HEK293 (cell line): ENCODE measurements around the gene DISC1.

Source experiments
- CTCF ChIA-PET: fragments of 350-600 bp; formaldehyde crosslinking; extraction: SDS; loops from one replicate; lab custom pipeline; 2021; ENCODE audit warnings: antibody characterized with exemption; lab: Yijun Ruan, JAX
- POLR2A ChIA-PET: fragments of 300-600 bp; formaldehyde crosslinking; extraction: SDS; loops from one replicate; lab custom pipeline; 2020; ENCODE audit warnings: antibody characterized with exemption, inconsistent platforms; lab: Yijun Ruan, JAX
- H3K27ac ChIP-seq: fragments of 200-500 bp; sonication (Bioruptor generic); 2 replicates; pipeline ENCODE4 v1.5.1; 2014; ENCODE audit warnings: low read depth, low read length, control low read depth, inconsistent platforms; ENCODE audit errors: extremely low read depth
- H3K36me3 ChIP-seq, 2 experiments: fragments of 200-500 bp in 1 of 2; sonication (Bioruptor generic) in 1 of 2; 1 replicate in 1 of 2; 2 replicates in 1 of 2; pipeline ENCODE4 v1.5.1; 2014 to 2017; ENCODE audit warnings: inconsistent platforms in 2 of 2, low read length in 2 of 2; ENCODE audit not compliant: control insufficient read depth in 2 of 2, insufficient read depth in 1 of 2
- H3K4me1 ChIP-seq: fragments of 200-500 bp; sonication (Bioruptor generic); 2 replicates; pipeline ENCODE4 v1.5.1; 2014; ENCODE audit warnings: mild to moderate bottlenecking, low read length, inconsistent platforms; ENCODE audit not compliant: control insufficient read depth, insufficient read depth
- H3K4me3 ChIP-seq: 2 replicates; pipeline ENCODE4 v1.5.1; 2011; ENCODE audit warnings: low read depth, mild to moderate bottlenecking, control low read depth, low read length, moderate library complexity
- H3K9me3 ChIP-seq: fragments of 200-500 bp; sonication (Bioruptor generic); 2 replicates; pipeline ENCODE4 v1.5.1; 2014; ENCODE audit warnings: low read depth, low read length, inconsistent platforms; ENCODE audit not compliant: control insufficient read depth, insufficient read depth
- GLI4 ChIP-seq: fragments of 450-650 bp; formaldehyde crosslinking; IDR thresholded peaks from 2 replicates; pipeline ENCODE4 v1.5.1; 2016; ENCODE audit warnings: missing biosample characterization, missing genetic modification characterization
- ZFHX2 ChIP-seq: fragments of 450-650 bp; formaldehyde crosslinking; conservative IDR thresholded peaks from 2 replicates; pipeline ENCODE4 v1.5.1; 2016; ENCODE audit warnings: missing biosample characterization, missing genetic modification characterization
- ZIC2 ChIP-seq: fragments of 450-650 bp; formaldehyde crosslinking; IDR thresholded peaks from 2 replicates; pipeline ENCODE4 v1.5.1; 2016; ENCODE audit warnings: missing biosample characterization, missing genetic modification characterization
- ZNF2 ChIP-seq: fragments of 450-650 bp; formaldehyde crosslinking; IDR thresholded peaks from 2 replicates; pipeline ENCODE4 v1.5.1; 2016; ENCODE audit warnings: missing biosample characterization, missing genetic modification characterization
- ZNF211 ChIP-seq: fragments of 450-650 bp; formaldehyde crosslinking; IDR thresholded peaks from 2 replicates; pipeline ENCODE4 v1.5.1; 2016; ENCODE audit warnings: low read depth, missing biosample characterization, missing genetic modification characterization
- ZNF292 ChIP-seq: fragments of 450-650 bp; formaldehyde crosslinking; IDR thresholded peaks from 2 replicates; pipeline ENCODE4 v1.5.1; 2016; ENCODE audit warnings: low read depth, missing biosample characterization, missing genetic modification characterization, borderline replicate concordance
- ZNF311 ChIP-seq: fragments of 450-650 bp; formaldehyde crosslinking; IDR thresholded peaks from 2 replicates; pipeline ENCODE4 v1.5.1; 2017; ENCODE audit warnings: missing biosample characterization, missing genetic modification characterization, borderline replicate concordance
- ZNF473 ChIP-seq: fragments of 450-650 bp; formaldehyde crosslinking; IDR thresholded peaks from 2 replicates; pipeline ENCODE4 v1.5.1; 2017; ENCODE audit warnings: missing biosample characterization, missing genetic modification characterization
- ZNF654 ChIP-seq: fragments of 450-650 bp; formaldehyde crosslinking; IDR thresholded peaks from 2 replicates; pipeline ENCODE4 v1.5.1; 2016; ENCODE audit warnings: low read depth, missing biosample characterization, missing genetic modification characterization
- ZNF777 ChIP-seq: fragments of 450-650 bp; formaldehyde crosslinking; IDR thresholded peaks from 2 replicates; pipeline ENCODE4 v1.5.1; 2017; ENCODE audit warnings: missing biosample characterization, missing genetic modification characterization, borderline replicate concordance
- TF ChIP-seq, protein P1 (sequence below): fragments of 450-650 bp; IDR thresholded peaks from 2 replicates; pipeline ENCODE4 v1.5.1; 2018; ENCODE audit warnings: missing biosample characterization, mild to moderate bottlenecking, missing genetic modification characterization
- TF ChIP-seq, protein P2 (sequence below): fragments of 450-650 bp; formaldehyde crosslinking; IDR thresholded peaks from 2 replicates; pipeline ENCODE4 v1.5.1; 2016; ENCODE audit warnings: missing biosample characterization, missing genetic modification characterization
- TF ChIP-seq, protein P3 (sequence below): fragments of 450-650 bp; formaldehyde crosslinking; IDR thresholded peaks from 2 replicates; pipeline ENCODE4 v1.5.1; 2016; ENCODE audit warnings: missing biosample characterization, missing genetic modification characterization
- TF ChIP-seq, protein P4 (sequence below): fragments of 450-650 bp; formaldehyde crosslinking; IDR thresholded peaks from 2 replicates; pipeline ENCODE4 v1.5.1; 2016; ENCODE audit warnings: missing biosample characterization, missing genetic modification characterization, low read depth

Gene DISC1

DNA sequence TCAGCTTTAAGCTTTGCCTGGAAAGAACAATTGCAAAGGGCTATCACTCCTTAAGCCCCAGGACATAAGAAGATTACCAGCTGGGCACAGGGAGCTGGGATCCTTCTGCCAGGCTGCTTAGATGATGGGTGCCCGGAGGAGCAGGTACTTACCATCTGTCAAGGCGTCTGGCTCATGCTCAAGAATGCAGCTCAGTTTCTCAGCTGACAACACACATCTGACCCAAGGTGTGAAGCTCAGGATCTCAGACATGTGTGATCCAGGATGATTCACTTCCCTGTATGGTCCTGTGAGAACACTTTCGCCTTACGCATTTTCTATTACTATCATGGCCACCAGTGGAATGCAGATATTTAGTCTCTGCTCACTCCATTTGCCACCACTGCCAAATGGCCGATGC, 14.7 kb upstream of the DISC1 start:
- H3K4me3 ChIP-seq = no peak overlapping the region
- no peaks in the 10 kb centered on the region for H3K36me3 ChIP-seq
- POLR2A ChIA-PET = interaction anchor here (0.5 kb wide), 1 partner anchor 384 kb away, joined by 4 read pairs; no protein-coding TSS in a partner anchor
- H3K9me3 ChIP-seq = no peaks in the 10 kb centered on the region
- no peak for TF ChIP-seq ZNF311 (tag by site-specific recombination)
- TF ChIP-seq, protein P1, sequence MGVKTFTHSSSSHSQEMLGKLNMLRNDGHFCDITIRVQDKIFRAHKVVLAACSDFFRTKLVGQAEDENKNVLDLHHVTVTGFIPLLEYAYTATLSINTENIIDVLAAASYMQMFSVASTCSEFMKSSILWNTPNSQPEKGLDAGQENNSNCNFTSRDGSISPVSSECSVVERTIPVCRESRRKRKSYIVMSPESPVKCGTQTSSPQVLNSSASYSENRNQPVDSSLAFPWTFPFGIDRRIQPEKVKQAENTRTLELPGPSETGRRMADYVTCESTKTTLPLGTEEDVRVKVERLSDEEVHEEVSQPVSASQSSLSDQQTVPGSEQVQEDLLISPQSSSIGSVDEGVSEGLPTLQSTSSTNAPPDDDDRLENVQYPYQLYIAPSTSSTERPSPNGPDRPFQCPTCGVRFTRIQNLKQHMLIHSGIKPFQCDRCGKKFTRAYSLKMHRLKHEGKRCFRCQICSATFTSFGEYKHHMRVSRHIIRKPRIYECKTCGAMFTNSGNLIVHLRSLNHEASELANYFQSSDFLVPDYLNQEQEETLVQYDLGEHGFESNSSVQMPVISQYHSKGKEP = no peak
- no peak for TF ChIP-seq ZNF777 (tag by site-specific recombination)
- TF ChIP-seq ZNF211 (tag by site-specific recombination) = no peak
- no peak for TF ChIP-seq ZNF654 (tag by site-specific recombination)
- no peak for TF ChIP-seq ZIC2 (tag by site-specific recombination)
- no peak for TF ChIP-seq ZNF292 (tag by site-specific recombination)
- TF ChIP-seq GLI4 (tag by site-specific recombination) = no peak
- no peak for TF ChIP-seq ZNF473 (tag by site-specific recombination)
- CTCF ChIA-PET = interaction anchor here (0.5 to 1.1 kb wide), 3 partner anchors 8 to 502 kb away, joined by 3 read pairs; no protein-coding TSS in a partner anchor
- H3K27ac ChIP-seq = no peak overlapping the region
- no peaks in the 10 kb centered on the region for H3K4me1 ChIP-seq

DNA sequence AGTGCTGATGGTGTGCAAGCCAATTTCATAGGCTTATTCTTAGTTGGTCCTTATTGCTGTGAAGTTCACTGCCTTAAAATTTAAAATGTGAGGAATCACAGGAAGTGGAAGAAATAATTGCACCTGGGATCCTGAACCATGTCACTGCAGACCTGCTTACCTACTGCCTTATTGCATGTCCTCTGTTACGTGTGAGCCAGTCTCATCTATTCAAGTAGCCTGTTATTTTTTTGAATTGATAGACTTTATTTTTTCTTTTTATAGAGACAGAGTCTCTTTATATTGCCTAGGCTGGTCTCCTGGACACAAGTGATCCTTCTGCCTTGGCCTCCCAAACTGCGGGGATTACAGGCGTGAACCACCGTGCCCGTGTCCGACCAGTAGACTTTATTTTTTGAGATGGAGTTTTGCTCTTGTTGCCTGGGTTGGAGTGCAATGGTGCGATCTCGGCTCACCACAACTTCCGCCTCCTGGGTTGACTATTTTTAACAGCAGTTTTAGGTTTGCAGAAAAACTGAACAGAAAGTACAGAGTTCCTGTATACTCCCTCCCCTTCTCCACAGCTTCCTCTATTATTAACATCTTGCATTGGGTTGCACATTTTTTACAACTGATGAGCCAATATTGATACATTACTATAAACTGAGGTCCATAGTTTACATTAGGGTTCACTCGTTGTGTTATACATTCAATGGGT, 14.0 kb upstream of the DISC1 start:
- no peak overlapping the region for H3K27ac ChIP-seq
- 0 out of 2 replicates have a peak, but pooled peaks have one; percentile 33 for TF ChIP-seq ZNF2 (tag by site-specific recombination)
- TF ChIP-seq, protein P2, sequence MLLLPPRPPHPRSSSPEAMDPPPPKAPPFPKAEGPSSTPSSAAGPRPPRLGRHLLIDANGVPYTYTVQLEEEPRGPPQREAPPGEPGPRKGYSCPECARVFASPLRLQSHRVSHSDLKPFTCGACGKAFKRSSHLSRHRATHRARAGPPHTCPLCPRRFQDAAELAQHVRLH (tag by site-specific recombination) = no peak
- no peaks in the 10 kb centered on the region for H3K9me3 ChIP-seq
- H3K4me1 ChIP-seq = no peaks in the 10 kb centered on the region
- ChIA-PET CTCF (interaction anchor here (0.5 to 1.0 kb wide), 3 partner anchors 9 to 1340 kb away, joined by 3 to 4 read pairs (median 3); no protein-coding TSS in a partner anchor), POLR2A (interaction anchor here (0.5 kb wide), 1 partner anchor 385 kb away, joined by 4 read pairs; no protein-coding TSS in a partner anchor)
- no peaks in the 10 kb centered on the region for H3K36me3 ChIP-seq
- H3K4me3 ChIP-seq = no peak overlapping the region

DNA sequence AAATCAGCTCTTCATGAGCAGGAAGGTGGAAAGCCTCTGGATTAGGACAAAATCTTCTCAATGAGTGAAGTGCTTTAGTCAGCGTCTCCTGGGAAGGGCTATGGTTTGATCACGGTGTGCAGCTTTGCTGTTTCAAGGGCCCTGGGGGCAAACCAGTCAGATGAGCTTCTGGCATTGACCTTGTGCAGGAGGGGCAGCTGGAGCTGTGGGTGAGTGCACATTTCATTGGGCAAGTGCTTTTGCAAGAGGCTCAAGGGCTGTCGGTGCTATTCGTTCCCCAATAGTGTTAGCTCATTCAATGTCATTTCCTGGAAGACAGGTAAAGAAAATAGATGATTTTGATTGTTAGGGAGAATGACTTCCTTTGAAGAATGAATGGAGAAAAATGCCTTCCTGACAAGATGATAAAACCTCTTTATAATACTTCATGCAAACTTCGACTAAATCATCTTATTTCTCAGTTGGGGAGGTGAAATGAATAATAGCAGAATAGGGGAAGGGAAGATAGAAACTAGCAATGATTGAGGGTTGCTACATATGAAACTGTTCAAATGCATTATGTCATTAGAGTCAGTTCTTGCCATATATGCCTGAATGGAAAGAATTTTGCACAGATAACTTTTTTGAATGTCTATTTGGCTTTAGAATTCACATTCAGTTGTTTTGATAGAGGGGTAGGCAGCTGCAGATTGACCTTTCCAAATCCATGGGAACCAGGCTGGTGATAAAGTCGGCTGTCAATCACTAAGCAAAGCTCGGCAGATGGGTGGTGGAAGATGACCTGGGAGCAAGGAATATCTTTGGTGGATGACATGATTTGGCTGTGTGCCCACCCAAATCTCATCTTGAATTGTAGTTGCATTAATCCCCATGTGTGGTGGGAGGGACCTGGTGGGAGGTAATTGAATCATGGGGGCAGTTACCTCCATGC, 12.9 kb upstream of the DISC1 start:
- H3K27ac ChIP-seq = no peak overlapping the region
- TF ChIP-seq ZFHX2 = peak; percentile 26; the same call in 1 of the 2 replicates
- TF ChIP-seq, protein P3, sequence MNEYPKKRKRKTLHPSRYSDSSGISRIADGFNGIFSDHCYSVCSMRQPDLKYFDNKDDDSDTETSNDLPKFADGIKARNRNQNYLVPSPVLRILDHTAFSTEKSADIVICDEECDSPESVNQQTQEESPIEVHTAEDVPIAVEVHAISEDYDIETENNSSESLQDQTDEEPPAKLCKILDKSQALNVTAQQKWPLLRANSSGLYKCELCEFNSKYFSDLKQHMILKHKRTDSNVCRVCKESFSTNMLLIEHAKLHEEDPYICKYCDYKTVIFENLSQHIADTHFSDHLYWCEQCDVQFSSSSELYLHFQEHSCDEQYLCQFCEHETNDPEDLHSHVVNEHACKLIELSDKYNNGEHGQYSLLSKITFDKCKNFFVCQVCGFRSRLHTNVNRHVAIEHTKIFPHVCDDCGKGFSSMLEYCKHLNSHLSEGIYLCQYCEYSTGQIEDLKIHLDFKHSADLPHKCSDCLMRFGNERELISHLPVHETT (tag by site-specific recombination) = no peak
- TF ChIP-seq, protein P4, sequence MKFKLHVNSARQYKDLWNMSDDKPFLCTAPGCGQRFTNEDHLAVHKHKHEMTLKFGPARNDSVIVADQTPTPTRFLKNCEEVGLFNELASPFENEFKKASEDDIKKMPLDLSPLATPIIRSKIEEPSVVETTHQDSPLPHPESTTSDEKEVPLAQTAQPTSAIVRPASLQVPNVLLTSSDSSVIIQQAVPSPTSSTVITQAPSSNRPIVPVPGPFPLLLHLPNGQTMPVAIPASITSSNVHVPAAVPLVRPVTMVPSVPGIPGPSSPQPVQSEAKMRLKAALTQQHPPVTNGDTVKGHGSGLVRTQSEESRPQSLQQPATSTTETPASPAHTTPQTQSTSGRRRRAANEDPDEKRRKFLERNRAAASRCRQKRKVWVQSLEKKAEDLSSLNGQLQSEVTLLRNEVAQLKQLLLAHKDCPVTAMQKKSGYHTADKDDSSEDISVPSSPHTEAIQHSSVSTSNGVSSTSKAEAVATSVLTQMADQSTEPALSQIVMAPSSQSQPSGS = peak; percentile 57; the same call in 1 of the 2 replicates
- ChIA-PET CTCF (interaction anchor here (0.6 kb wide), 1 partner anchor 273 kb away, joined by 3 read pairs; no protein-coding TSS in a partner anchor), POLR2A (no interaction called here)
- H3K4me3 ChIP-seq = no peak overlapping the region
- H3K36me3 ChIP-seq = no peaks in the 10 kb centered on the region
- H3K4me1 ChIP-seq = no peaks in the 10 kb centered on the region
- no peaks in the 10 kb centered on the region for H3K9me3 ChIP-seq
